Central memory CD4-positive, alpha-beta T cell (primary cell): ENCODE results near the gene NUAK1.

Experiments
- DNase-seq: peaks from one replicate; pipeline ENCODE4 v3.0.0; 2022

The NUAK1 gene

DNA sequence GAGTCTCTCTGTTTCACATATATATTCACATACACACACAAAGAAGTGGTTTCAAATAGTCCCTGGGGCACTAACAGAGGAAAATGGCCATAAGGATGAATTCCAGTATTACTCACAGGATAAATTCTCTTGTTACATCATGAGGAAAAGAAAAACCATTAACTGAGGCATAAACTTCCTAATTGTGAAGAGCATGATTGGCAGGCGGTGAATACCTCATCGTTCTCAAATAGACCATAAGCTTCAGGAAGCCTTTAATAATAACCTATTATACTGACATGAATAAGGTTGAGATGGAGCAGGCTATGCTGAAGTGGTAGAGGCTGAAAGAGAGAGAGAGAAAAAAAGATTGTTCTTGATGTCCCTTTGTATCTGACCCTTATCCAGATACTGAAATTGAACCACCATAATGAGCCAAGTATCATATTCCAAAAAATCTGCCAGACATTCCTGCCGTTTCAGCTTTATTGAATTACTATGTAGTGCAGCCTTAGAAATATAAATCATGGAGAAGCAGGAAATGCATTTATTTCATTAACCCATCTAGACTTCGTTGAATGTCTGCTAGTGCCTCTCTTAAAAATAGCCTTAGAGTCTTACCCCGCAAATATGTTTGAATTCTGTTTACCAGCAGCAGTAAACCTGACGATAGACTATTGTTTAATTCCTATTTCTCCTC lies 86.8 kb downstream of the NUAK1 start:
- no peak for DNase-seq

DNA sequence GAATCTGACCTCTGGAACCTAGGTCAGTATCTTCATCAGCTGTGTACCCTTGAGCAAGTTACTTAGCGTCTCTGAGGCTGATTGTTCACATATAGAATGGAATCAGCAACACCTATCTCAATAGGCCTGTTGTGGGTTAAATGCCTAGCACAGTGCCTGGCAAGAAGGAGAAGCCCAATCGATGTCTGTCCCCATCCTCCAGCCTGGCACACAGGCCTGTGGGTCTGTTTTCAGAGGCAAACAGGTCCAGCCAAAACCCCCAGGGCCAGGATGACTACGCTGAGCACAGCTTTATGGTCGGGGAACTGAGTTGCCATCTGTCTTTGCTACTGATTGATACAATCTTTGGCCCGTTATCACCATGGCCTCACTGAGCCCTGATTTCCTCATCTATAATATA lies 89.2 kb downstream of the NUAK1 start:
- DNase-seq, result no peak

DNA sequence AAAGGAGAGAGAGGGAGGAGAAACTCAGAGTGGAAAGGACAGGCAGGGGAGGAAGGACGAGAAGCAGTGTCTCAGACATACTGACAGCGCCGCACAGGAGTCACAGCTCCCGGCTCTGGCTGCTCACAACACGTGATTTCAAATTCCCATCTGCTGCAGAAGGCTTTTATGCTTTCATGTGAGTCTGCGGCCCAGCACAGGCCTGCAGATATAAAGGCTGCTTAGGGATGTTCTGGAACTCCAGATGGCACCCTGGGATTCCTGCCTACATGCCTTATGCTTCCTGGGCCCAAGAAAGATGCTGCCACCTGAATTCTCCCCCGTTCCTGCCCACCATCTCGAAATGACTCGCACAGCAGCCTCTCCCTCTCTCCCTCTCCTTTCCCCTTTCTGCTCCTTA lies 89.6 kb downstream of the NUAK1 start:
- no peak for DNase-seq

DNA sequence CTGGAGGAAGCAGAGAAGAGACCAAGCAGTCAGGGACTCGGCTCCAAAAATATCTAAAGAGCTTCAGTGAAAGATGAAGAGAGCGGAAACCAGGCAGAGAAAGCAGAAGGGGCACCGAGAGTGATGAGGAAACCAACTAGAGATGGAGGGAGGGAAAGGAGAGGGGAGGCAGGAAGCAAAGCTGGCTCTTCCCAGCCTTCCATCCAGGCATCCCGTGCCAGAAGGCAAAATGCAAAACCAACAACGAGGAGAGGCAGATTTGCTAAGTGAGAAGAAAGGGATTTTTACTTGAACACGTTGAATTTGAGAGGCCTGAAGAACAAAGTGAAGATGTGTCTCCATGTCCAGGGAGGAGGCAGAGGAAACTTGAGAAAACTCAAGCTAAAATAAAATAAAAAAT lies 90.1 kb downstream of the NUAK1 start:
- no peak for DNase-seq

DNA sequence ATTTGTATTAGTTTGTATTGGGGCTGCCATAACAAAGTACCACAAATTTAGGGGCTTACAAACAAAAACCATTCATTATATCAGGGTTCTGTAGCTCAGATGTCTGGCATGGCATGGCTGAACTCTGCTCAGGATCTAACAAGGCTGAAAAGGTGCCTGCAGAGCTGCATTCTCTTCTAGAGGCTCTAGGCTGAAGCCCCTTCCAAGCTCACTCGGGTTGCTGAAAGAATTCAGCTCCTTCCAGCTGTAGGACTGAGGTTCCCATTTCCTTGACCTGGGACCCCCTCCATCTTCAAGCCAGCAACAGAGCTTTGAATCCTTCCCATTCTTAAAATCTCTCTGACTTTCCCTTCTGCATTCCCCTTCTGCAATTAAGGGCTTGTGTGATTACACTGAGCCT lies 90.7 kb downstream of the NUAK1 start:
- no peak for DNase-seq

DNA sequence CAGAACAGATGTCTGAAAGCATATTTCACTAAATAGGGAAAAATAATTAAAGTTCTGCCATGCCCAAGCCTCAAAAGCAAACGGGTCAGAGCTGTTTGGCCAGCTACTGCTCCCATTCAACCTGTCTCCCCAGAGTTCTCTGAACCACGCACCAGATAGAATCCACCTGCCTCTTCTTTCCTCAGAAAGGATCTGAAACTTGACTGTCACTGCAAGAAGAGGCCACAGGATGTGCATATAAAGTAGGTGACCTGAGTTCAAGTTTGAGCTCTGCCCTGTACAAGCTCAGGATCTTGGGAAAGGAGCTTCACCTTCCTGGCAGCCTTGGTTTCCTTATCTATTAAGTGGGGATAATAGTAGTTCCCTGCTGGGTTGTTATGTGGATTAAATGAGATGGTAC lies 91.8 kb downstream of the NUAK1 start:
- no peak for DNase-seq

DNA sequence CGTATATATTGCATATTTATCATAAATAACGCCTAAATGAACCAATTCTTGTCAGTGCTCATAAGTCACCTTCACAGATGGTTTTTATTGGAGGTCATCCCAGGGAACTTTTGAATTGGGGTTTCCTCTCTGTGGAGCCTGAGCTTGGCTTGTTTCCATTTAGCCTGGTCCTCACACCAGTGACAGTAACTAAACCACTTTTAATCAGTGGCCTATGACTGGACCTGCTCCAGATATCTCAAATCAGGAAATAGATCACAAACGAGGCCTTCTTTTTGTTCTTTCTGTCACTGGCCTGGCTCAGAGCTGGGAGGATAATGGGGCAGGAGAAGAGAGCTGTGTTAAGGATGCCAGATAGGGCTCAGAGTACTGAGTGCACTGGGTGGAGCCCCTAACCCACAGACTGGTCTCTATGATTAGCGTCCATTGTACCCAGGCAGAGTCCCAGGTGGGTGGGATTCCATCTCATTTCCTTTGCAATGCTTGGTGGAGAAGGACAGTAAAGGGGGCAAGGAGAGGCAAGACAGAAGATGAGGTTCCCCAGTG lies 92.4 kb downstream of the NUAK1 start:
- no peak for DNase-seq

DNA sequence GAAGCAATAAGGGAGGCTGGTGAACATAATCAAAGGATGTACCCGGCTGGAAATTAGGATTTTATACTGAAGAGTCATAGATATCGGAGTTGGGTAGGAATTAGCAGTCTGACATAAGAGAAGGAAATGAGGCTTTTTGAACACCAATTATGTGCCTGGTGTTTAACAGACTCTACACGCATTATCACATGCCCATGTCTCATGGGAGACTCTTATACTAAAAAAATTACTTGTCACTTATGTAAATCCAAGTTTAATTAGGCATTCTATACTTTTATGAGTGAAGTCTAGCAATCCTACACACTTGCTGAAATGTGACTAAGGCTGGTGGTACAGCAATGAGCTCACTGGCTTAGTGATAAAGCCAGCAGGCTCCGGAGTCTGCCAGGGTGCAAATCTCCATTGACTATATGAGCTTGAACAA lies 93.5 kb downstream of the NUAK1 start:
- no peak for DNase-seq

DNA sequence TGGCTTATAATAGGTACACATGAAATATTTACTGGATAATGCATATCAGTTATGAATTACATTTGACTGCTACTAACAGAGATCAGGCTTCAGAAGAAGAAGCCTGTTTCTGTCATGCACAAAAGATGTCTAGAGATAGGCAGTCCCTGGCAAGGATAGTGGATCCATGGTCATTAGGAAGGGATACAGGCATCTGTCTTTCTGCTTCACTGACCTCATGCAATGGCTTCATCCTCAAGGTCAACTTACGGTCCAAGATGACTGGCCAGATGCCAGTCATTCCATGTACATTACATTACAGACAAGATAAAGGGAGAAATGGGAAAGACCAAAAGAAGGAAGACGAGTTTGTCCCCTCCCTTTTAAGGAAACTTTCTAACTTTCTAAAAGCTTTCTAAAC lies 94.0 kb downstream of the NUAK1 start:
- DNase-seq, result no peak

DNA sequence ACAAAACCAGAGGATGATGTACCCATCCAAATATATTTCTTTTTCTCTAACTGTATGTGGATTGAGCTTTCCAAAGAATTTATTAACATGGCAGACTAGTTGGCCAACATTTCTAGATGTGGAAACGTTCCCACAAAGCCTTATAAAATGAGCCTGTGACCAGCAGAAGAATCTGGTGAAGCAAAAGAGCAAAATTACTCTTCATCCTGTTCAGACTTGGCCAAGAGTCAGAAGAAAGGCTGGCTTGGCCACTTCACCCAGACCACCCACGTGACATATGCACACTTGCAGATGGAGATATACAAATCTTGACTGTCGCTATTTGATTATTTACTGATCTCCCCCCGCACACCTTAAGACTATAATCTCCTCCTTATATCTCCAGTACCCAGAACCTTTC lies 96.7 kb downstream of the NUAK1 start:
- DNase-seq, result no peak

DNA sequence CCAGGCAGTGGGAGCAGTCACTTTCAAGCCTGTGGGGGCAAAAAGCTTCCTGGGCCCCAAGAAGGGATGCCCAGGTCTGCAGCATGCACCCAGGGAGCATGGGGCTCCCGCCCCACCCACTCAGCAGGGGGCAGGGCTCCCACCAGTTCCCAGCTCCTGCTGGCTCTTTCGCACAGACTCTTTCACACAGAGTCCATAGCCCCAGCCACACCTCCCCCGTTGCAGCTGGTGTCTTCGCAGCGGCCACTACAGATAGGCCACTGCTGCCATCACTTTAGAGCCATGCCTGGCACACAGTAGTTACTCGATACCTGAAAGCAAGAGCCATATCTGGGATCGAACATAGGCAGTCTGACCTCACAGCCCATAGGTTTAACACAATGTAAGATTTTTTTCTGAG lies 98.2 kb downstream of the NUAK1 start:
- no peak for DNase-seq

DNA sequence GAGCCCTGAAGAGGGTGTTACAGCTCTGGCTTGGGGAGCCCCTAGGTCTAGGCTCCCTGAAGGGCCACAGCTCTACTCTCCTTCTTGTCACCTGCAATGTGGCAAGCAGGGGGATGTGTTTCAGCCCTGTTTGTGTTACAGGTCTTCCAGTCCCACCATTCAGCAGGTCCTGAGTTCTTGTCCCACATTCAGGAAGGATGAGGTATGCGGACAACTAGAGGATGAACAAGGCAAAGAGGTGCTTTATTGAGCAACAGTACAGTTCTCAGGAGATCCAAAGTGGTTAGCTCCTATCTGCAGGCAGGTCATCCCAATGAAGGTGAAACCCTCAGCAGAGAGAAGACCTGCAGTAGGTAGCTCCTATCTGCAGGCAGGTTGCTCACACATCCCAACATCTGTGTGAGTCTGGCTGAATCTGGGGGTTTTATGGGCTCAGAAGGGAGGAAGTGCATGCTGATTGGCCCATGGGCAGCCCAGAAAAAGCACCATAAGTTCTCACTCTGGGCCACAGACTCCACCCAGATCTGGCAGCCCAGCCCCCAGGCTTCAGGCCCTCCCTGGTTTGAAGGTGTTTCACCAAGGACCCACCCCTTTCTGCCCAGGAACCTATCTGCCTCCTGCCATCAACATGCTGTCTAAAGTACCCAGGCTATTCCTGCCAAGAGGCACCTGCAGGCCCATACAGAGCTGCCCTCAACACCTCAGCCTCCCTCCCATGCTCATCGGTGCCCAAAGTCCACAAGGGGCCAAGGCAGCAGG lies 98.9 kb downstream of the NUAK1 start:
- no peak for DNase-seq

DNA sequence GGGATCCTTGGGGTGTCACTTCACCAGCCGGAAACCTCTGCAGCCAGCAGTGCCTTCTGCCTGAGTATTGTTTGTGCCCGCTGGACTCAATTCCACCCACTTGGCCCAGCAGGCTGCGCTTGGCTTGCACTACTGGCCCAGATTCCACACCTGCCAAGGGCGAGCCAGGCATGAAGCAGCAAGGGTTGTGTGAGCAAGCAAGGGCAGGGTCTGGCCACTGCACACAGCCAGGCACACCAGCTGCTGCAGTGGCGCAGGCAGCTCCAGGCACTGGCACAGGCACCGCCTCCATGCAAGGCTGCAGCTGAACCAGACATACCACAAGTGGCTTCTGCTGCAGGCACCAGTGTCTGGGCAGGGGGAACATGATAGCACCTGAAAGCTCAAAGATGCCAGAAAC lies 99.5 kb downstream of the NUAK1 start:
- DNase-seq, result no peak

DNA sequence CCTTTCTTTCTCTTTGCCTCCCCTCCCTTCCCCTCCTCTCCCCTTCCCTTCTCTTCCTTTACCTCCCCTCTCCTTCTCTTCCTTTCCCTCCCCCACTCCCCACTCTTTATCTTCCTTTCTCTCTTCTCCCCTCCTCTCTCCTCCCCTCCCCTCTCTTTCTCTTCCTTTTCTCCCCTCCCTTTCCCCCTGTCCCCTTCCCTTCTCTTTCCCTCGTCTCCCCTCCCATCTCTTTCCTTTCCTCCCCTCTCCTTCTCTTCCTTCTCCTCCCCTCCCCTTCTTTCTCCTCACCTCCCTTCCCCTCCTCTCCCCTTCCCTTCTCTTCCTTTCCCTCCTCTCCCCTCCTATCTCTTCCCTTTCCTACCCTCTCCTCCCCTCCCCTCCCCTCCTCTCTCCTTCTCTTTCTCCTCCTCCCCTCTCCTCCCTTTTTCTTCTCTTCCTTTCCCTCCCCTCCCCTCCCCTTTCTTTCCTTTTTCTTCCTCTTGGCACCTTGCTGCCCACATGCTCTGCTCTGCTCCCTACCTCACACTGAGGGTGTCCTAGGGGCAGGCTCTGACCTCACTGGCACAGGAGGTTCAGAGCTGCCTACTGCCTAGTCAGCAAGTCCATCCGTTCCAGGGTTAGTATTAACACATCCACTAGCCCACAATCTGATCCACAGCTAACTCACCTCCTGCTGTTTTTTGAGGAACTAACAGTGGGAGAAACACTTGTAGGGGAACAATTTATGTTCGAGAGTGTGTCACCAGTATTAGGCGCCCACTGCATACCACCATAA lies 101.0 kb downstream of the NUAK1 start:
- DNase-seq, result no peak

DNA sequence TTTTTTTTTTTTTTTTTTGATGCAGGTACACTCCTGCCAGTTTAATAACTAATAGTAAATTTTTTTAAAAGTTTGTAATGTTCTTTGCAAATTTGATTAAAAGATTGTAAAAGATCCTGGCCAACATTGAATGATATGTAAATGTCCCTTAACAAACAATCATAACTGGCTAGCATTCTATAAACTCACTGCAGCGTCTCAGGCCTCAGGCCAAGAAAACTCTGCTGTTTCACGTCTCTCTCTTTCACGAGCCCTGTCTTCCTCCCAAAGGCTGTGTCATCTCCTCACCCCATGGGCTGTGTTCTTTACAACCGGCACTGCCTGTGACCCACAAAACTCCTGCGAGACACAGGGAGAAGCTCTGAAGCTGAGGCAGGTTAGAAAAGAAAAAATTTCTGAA lies 103.3 kb downstream of the NUAK1 start:
- no peak for DNase-seq

DNA sequence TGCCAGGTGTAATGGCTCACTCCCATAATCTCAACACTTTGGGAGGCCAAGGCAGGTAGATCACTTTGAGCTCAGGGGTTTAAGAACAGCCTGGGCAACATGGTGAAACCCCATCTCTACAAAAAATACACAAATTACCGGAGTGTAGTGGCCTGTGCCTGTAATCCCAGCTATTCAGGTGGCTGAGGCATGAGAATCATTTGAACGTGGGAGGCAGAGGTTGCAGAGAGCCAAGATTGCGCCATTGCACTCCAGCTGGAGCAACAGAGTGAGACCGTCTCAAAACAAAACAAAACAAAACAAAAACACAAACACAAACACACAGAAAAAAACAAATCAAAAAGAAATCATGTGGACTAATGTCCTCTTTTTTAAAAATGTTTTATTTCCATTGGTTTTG lies 104.4 kb downstream of the NUAK1 start:
- DNase-seq, result no peak

DNA sequence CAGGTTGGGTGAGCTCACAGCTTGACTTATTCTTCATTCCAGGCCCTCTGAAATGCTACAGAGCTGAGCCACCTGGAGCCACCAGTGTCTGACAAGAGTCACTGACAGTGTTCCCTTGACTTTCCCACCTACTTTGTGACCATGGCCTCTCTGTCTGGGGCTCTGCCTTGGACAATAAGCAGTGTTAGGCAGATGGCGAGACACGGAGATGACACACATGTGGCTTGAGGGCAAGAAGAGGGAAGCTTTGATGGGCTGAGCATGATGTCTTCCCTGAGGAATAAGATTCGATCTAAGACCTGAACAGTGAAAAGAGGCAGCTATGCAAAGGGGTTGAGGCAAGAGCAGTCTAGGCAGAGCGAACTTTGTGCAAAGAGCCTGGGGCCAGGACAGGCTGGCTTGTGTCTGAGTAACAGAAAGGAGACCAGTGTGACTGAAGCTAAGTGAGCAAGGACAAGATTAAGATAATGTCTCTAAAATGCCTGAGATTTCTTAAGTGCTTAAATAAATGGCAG lies 105.5 kb downstream of the NUAK1 start:
- no peak for DNase-seq

DNA sequence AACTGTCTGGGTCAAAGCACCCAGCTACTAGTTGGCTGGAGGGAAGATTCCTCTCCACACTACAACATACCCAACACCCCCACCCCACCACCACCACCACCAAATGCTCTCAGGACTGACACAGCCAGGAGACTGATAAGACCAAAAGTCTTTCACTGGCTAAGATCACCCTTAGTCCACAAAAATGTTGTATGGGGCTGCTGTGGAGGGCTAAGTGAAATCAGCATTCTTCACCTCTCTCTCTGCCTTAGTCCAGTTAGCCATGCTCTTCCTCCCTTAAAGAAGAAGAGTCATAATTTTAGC lies 106.2 kb downstream of the NUAK1 start:
- DNase-seq, result no peak

DNA sequence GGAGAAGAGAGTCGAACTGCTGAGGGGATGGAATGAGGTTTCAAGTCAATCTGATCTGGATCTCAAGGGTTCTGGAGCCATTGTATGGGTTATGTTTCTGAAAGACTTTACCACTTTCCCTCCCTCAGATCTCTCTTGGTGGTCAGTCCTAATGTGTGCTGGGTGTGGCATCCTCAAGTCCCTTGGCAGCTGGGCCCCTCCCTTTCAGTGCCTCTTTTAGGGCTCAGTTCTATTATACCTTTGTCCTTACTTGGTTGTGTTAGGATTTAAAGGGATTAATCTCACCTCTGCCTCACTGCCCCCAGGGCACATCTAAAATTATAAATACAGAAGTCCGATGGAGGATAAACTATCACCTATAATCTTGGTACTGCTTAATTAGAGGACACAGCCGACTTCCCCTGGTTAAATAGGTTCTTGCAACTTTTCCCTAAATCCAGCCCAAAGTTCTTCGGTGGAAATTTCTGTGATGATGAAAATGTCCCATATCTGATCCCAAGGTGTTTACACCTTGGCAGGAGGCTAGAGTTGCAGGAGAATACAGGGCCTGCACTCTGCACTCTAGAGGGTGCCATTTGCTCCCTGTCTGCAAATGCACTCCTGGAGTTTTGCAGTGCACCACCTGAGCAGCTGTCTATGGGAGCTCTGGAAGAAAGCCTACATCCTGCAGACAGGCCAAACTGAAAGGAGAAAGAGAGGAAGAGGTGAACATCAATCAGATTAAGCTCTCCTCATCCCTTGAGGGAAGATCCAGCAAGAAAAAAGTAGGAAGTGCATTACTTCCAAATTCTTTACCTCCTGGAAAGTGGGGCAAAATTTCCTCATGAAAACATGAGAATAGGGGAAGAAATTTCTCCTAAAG lies 106.8 kb downstream of the NUAK1 start:
- no peak for DNase-seq

DNA sequence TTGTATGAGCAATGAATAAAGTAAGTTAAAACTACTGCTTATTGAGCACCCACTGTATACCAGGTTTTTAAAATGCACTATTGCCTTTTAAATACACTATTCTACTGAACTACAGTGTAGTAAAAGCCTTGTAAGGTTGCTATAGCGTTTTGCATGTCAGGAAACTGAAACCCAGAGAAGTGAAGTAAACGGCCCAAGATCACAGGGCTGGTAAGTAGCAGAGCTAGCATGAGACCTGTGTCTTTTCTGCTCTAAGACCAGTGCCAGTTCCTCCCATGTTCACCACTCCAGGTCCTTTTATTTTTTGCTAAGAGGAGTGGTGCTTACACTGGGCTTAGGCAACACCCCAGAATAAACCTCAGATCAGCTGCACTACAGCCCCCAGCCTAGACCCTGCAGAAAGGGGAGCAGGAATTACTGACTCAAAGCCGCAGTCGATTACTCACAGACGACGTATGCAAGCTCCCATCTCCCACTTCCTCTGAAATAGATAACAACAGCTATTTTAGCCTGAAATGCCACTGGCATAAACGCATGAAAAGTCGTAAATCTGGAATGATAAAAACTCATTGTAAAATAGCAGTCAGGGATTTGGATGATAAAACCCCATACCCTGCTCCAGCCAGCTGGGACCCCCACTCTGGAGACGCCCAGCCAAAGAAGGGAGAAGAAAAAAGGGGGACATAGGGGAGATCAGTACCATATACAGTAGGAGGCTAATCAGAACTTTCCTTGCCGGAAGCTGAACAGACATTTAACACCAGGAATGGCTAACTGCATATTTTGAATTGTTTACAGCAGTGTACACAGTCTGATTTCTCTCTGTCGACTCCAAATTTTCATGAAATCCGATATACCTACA lies 108.3 kb downstream of the NUAK1 start:
- no peak for DNase-seq

DNA sequence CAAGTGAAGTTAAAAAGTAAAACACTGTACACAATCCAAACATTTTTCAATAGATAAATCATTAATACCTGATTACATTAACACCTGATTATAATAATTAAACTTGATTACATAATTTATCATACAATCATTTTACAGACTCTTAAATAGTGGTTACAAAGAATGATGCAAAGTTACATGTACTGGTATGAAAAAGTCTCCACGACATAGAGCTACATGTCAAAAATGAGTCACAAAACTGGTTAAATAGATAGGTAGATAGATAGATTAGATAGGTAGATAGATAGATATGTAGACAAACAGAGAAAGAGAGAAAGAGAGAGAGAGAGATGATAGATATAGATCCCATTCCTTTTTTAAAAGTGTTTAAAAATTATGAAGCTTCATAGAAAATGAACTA lies 109.2 kb downstream of the NUAK1 start:
- DNase-seq, result no peak

DNA sequence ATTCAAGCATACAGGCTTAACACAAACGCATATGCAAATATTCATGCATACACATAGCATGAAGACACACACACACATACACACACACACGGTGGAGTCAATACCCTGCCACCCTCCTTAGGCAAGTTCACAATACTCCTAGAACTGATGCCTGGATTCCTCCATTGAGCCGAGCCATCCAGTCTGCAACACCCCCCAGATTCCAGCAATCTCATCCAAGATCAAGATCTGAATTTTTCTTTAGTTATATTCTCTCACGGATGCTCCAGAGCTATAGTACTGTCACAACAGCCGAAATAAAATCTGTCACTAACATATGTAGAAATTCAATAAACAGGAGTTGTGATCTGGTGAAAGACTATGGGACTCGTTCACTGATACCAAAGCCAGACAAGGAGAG lies 110.8 kb downstream of the NUAK1 start:
- DNase-seq, result no peak
